ENCODE data around the gene CRMP1. TPM values are rescaled to one million over a fixed set of nuclear protein-coding genes. Genes with fewer than 3 reads are reported as not detected.

The CRMP1 gene
- total RNA-seq, 1 donor from 2014 or later: 1.4 TPM

- H3K36me3 ChIP-seq: no peaks in the 10 kb centered on the region
- no peak for DNase-seq
- H3K27me3 ChIP-seq (ENCODE audit: low read depth): peaks cover 91% of the 10 kb centered on the region
- H3K4me1 ChIP-seq: peaks cover 32% of the 10 kb centered on the region
- no peak overlapping the region for H3K27ac ChIP-seq (replicated peaks)
- no peak overlapping the region for H3K4me3 ChIP-seq
- TF ChIP-seq CTCF (IDR thresholded peaks at IDR 0.05; ENCODE audit: borderline replicate concordance): no peak
- no peaks in the 10 kb centered on the region for H3K9me3 ChIP-seq (replicated peaks)
- intact Hi-C loops (cut with micrococcal nuclease): no loop called here
Observed at GRCh38 chr4:5885733-5886132, 7.2 kb downstream of the CRMP1 start.

- TF ChIP-seq CTCF (IDR thresholded peaks at IDR 0.05; ENCODE audit: borderline replicate concordance): no peak
- peaks cover 22% of the 10 kb centered on the region for H3K4me1 ChIP-seq
- intact Hi-C loops (cut with micrococcal nuclease): no loop called here
- peaks cover 91% of the 10 kb centered on the region for H3K27me3 ChIP-seq (ENCODE audit: low read depth)
- no peaks in the 10 kb centered on the region for H3K36me3 ChIP-seq
- no peak overlapping the region for H3K4me3 ChIP-seq
- no peak for DNase-seq
- no peak overlapping the region for H3K27ac ChIP-seq (replicated peaks)
- no peaks in the 10 kb centered on the region for H3K9me3 ChIP-seq (replicated peaks)
Observed at GRCh38 chr4:5884796-5885195, 8.1 kb downstream of the CRMP1 start.

- intact Hi-C loops (cut with micrococcal nuclease): no loop called here
- peaks cover 90% of the 10 kb centered on the region for H3K27me3 ChIP-seq (ENCODE audit: low read depth)
- no peak for TF ChIP-seq CTCF (IDR thresholded peaks at IDR 0.05; ENCODE audit: borderline replicate concordance)
- no peak overlapping the region for H3K4me3 ChIP-seq
- peaks cover 19% of the 10 kb centered on the region for H3K4me1 ChIP-seq
- H3K27ac ChIP-seq (replicated peaks): no peak overlapping the region
- DNase-seq: no peak
- no peaks in the 10 kb centered on the region for H3K9me3 ChIP-seq (replicated peaks)
- H3K36me3 ChIP-seq: no peaks in the 10 kb centered on the region
Observed at GRCh38 chr4:5883916-5884315, 9.0 kb downstream of the CRMP1 start.

GRCh38 chr4:5882947-5883346 lies 9.9 kb downstream of the CRMP1 start:
- Histone ChIP-seq H3K9me3 (replicated peaks) (no peaks in the 10 kb centered on the region), H3K36me3 (no peaks in the 10 kb centered on the region), H3K4me1 (peaks cover 11% of the 10 kb centered on the region), H3K27me3 (ENCODE audit: low read depth) (peaks cover 88% of the 10 kb centered on the region), H3K4me3 (no peak overlapping the region), H3K27ac (replicated peaks) (no peak overlapping the region)
- intact Hi-C loops (cut with micrococcal nuclease): no loop called here
- no peak for TF ChIP-seq CTCF (IDR thresholded peaks at IDR 0.05; ENCODE audit: borderline replicate concordance)
- DNase-seq: no peak

- no peaks in the 10 kb centered on the region for H3K4me1 ChIP-seq
- intact Hi-C loops (cut with micrococcal nuclease): no loop called here
Observed at GRCh38 chr4:5881340-5881739, 11.5 kb downstream of the CRMP1 start.

More at GRCh38 chr4:5881340-5881739, 11.5 kb downstream of the CRMP1 start:
- no peaks in the 10 kb centered on the region for H3K36me3 ChIP-seq
- TF ChIP-seq CTCF (IDR thresholded peaks at IDR 0.05; ENCODE audit: borderline replicate concordance): no peak
- no peak overlapping the region for H3K4me3 ChIP-seq
- H3K27ac ChIP-seq (replicated peaks): no peak overlapping the region
- no peaks in the 10 kb centered on the region for H3K9me3 ChIP-seq (replicated peaks)
- H3K27me3 ChIP-seq (ENCODE audit: low read depth): peaks cover 84% of the 10 kb centered on the region
- no peak for DNase-seq
